Measurements from ENCODE around the gene SRPX.

GRCh38 chrX:38216642-38217041, 4.0 kb downstream of the SRPX start:
- TF ChIP-seq, protein P1, sequence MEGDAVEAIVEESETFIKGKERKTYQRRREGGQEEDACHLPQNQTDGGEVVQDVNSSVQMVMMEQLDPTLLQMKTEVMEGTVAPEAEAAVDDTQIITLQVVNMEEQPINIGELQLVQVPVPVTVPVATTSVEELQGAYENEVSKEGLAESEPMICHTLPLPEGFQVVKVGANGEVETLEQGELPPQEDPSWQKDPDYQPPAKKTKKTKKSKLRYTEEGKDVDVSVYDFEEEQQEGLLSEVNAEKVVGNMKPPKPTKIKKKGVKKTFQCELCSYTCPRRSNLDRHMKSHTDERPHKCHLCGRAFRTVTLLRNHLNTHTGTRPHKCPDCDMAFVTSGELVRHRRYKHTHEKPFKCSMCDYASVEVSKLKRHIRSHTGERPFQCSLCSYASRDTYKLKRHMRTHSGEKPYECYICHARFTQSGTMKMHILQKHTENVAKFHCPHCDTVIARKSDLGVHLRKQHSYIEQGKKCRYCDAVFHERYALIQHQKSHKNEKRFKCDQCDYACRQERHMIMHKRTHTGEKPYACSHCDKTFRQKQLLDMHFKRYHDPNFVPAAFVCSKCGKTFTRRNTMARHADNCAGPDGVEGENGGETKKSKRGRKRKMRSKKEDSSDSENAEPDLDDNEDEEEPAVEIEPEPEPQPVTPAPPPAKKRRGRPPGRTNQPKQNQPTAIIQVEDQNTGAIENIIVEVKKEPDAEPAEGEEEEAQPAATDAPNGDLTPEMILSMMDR (conservative IDR thresholded peaks at IDR 0.05): no peak
- no peak for TF ChIP-seq ZFX (IDR thresholded peaks at IDR 0.05)
